GM18907 (cell line): Measurements from ENCODE around the gene ARHGAP30.

Source experiments
- ATAC-seq: cut with Tn5 transposase; IDR thresholded peaks from one replicate; pipeline ENCODE4 v1.9.1; 2021; ENCODE audit warnings: mild to moderate bottlenecking, moderate library complexity; ENCODE audit not compliant: unreplicated experiment

ARHGAP30 gene

DNA sequence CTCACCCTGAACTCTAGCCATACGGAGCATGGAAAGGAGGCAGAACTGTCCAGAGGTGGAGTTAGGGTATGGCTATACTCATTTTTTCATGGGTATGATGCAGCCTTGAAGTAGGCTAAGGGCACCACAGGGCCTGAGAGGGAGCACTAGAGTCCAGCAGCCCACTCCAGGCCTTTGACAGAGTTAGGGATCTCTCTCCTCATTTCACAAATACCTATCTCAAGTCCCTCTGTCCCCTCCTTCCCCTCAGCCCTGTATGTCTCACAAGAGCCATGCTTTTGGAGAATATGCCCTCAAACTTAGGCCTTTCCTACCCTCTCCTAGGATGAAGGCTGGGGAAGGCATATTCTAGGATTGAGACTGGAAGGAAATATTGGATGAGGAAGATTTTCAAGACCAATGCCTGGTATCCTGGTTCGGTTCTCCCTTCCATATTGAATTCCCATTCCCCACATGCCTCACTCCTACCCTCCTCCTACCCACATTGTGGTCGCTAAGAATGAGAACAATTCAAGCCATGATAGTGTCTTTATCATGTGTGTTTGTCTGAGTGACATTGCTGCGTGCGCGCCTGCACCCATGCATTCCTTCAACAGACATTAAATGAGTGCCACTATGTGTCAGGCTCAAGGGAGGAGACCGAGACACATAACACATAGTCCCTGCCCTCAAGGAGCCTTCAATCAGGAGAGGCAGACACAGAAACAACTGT is 22.3 kb upstream of the ARHGAP30 start:
- ATAC-seq = no peak

DNA sequence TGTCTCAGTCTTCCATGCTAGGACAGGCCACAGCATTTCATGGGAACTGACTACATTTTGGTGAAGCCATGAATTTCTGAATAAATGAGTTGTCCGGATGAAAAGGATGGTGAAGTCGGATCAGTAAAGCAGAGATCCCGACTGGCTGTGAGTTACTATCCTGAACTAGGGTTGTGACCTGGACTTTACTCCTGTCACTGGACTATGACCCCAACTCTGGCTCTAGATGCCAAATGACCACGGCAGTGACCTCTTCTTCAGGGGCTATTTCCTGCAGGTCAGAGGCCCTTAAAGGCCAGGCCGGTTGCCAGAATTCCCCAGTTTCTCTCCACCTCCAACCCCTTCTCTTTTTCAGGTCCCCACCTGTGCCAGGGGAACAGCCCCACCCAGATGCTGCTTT is 21.4 kb upstream of the ARHGAP30 start:
- no peak for ATAC-seq

GRCh38 chr1:161090617-161091016 is 20.9 kb upstream of the ARHGAP30 start:
- no peak for ATAC-seq

- no peak for ATAC-seq
These were observed 20.2 kb upstream of the ARHGAP30 start for GRCh38 chr1:161089938-161090337.

GRCh38 chr1:161089251-161089924 is 19.7 kb upstream of the ARHGAP30 start, which contains the start of gene NECTIN4:
NECTIN4 (minus strand) TSS chr1:161089558; CDS start chr1:161089296, 262 bp downstream.
- no peak for ATAC-seq

GRCh38 chr1:161088587-161089110 is 19.0 kb upstream of the ARHGAP30 start:
- no peak for ATAC-seq

GRCh38 chr1:161086457-161086856 is 16.8 kb upstream of the ARHGAP30 start:
- no peak for ATAC-seq

DNA sequence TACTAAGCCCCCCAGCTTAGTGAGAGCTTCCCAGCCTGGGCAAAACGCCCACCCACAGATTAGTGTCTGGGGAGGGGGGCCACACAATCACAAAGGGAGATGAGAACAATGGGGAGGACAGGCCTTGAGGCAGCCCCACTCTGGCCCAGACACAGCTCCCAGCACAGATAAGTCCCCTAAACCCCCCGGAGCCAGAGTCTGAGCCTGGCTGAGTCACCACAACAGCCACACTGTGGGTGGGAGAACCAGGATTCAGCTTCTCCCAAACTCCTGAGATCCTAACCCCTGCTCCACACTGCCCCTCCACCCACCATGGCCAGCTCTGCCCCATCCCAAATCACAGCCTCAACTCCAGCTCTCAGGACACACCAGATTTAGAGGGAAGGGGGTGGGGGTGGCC is 15.5 kb upstream of the ARHGAP30 start:
- ATAC-seq = no peak

- no peak for ATAC-seq
These were observed 14.9 kb upstream of the ARHGAP30 start for GRCh38 chr1:161084597-161084988.

GRCh38 chr1:161083748-161084596 is 14.3 kb upstream of the ARHGAP30 start:
- ATAC-seq = no peak

GRCh38 chr1:161082996-161083747 is 13.5 kb upstream of the ARHGAP30 start:
- ATAC-seq = no peak

GRCh38 chr1:161082483-161082882 is 12.8 kb upstream of the ARHGAP30 start:
- no peak for ATAC-seq

GRCh38 chr1:161081519-161081918 is 11.8 kb upstream of the ARHGAP30 start:
- ATAC-seq = no peak

GRCh38 chr1:161080441-161081405 is 11.0 kb upstream of the ARHGAP30 start:
- ATAC-seq = no peak

GRCh38 chr1:161079436-161080110 is 9.9 kb upstream of the ARHGAP30 start:
- no peak for ATAC-seq

DNA sequence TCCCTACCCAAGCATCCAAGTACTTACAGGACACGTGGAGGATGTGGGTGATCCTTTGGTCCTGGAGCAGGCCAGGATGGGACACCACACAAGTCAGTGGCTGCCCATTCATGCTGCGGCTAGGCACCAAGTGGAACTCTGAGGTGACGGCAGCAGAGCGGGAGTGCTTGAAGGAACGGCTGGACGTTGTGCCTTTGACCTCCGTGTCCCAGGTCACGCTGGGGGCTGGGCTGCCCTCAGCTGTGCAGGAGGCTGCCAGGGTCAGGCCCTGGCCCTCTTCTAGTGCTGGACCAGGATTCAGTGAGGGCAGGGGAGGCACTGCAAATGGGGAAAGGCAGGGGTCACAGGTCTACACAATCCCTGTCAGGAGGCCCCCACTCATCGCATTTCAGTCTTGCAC is 7.7 kb upstream of the ARHGAP30 start:
- ATAC-seq = no peak

DNA sequence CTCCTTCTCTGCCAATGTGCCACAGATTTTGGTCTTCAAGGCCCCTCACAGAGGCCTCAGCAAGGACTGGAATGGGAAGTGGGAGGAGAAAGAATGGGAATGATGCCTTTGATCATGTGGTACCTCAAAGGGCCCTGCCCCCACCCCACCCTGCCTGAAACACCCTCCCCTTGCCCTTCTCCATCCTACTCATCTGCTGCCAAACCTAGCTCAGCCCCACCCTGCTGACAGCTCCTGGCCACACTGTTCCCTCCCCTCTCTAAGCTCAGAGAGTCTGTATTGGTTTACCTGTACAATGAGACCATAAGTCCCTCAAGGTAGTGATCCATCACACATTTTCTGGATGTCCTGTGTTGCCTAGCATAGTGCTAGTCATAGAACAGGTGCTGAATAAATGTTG is 6.7 kb upstream of the ARHGAP30 start:
- ATAC-seq = no peak

- no peak for ATAC-seq
These were observed 5.1 kb upstream of the ARHGAP30 start for GRCh38 chr1:161074676-161075368.
